Stimulated activated CD8-positive, alpha-beta memory T cell treated with anti-CD3 and anti-CD28 coated beads, Interleukin-15, amount 100 ng/mL, for 1 hour (primary cell): Measurements from ENCODE around the gene USO1.
"Not testable (repeated sequence)": the region's sequence is repeated elsewhere in the genome, so short reads cannot be mapped to it uniquely, and the experiment has no call there.

Source experiments
- DNase-seq: peaks from one replicate; pipeline ENCODE4 v3.0.0-alpha.2; 2020; ENCODE audit warnings: low read depth

USO1 gene

DNA sequence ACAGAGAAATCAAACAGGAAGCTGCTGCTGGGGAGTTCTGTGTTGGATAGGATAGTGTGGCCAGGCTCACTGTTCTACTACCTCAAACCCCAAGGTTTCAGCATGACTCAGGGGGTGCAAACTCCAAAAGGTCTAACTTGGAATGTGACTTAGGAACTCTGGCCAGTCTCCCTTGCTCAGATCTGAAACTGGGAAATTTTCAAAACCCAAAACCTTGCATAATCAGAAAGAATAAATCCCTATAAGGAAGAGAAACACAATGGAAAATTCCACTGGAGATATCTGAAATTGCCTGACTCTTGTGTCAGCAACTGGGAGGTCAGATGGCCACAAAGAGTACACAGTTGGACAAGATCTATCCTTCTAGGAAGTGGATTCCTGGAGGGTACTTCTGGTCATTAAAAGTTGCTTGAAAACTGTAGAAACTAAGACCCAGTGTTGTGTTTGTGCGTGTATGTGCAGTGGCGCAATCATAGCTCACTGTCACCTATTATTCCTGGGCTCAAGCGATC is 119.8 kb downstream of the USO1 start:
- no peak for DNase-seq

DNA sequence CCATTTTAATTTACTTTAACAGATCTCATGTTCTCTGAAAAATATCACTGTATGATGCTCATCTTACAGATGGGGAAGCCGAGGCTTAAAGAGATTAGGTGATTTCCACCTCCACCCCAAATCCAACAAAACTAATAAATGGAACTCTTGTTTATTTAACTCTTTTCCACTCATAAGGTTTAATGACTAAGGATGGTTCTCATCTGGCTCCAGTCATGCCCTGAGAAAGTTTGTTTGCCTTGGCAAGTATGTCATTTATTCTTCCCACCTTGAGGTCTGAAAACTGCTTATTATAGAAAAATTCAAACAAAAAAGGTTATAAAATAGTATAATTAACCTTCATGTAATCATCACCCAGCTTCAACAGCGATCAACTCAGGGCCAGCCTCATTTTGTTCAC is 121.6 kb downstream of the USO1 start:
- no peak for DNase-seq

DNA sequence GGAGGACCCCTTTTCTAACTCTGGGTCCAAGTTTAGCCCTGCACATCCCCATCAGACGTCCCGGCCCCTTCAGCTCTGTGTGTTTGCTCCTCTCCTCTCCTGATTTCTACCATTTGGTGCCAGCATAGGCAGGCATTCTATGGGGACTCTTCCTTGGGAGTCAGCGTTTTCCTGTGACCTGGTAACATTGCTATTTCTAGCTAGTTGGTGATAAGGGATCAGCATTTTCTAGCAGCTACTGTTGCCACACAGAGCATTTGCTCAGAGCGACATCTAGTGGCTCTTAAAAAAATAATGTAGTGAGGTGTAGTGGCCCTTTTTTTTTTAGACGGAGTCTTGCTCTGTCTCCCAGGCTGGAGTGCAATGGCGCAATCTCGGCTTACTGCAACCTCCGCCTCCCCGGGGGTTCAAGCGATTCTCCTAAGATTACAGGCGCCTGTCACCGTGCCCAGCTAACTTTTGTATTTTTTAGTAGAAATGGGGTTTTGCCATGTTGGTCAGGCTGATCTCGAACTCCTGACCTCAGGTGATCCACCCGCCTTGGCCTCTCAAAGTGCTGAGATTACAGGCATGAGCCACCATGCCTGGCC is 123.9 kb downstream of the USO1 start:
- DNase-seq = not testable (repeated sequence)

DNA sequence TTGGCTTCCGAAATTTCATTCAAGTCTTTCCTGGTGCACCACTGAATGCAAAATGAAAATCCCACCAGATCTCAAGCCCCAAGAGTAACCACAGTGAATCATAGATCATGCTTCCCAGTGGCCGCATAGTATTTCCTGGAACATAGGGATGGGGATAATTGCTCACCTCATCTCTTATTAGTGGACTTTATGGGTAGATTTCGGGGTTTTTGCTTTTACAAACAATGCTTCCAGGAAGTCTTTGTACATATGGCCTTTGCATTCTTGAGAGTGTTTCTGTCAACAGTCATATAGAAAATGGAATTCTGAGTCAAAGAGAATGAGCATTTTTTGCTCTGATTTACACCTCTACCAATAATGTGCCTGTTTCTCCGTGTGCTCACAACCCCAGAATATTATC is 124.5 kb downstream of the USO1 start:
- no peak for DNase-seq

DNA sequence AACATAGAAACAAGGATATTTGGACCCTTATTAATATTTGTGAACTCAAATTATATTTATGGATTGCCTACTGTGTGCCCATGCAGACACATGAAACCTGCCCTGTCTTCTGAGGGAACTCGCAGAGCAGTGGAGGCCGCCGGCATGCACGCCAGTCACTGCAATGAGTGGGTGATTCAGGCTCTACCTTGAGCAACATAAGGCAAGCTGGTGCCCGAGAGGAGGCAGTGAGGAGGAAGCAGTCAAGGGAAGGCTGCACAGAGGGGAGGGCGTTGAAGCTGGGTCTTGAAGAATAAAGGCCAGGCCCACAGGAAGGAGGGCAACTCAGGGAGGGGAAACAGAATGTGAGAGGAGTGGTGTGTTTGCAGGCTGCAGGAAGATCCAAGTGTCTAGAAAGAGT is 125.1 kb downstream of the USO1 start:
- DNase-seq = no peak

DNA sequence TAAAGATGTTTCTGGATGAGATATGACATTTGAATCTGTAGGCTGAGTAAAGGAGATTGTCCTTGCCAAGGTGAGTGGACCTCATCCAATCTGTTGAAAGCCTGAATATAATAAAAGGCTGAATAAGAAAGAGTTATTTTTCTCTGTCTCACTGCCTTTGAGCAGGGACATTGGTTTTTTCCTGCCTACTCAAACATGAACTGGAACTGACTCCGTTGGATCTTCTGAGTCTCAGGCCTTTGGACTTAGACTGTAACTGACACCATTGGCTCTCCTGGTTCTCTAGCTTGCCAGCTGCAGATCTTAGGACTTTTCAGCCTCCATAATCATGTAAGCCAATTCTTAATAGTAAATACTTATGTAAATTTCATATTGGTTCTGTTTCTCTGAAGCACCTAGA is 134.3 kb downstream of the USO1 start:
- DNase-seq = no peak

DNA sequence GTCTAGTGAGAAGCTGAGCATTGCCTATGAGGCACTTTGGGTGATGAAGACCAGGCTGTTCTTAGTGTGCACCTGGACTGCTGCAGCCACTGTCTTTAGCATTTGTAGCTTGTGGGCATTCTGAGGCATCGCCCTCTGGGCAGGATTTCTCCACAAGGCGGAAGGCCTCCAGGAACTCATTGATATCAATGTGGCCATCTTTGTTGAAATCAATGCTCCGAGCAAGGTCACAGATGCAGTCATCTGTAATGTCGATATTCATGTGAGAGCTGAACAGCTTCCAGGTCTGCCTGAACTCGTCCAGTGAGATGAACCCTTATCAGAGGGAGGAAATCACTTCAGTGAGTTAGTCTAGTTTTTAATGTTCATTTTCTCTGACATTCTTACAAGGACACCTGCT is 136.2 kb downstream of the USO1 start:
- DNase-seq = no peak
